Adipocyte (in vitro differentiated cells): ENCODE measurements around the gene SH3RF3.

Source experiments
- DNase-seq: peaks from one replicate; pipeline ENCODE4 v3.0.0-alpha.2; 2015; ENCODE audit warnings: low read depth
- H3K27me3 ChIP-seq: replicated peaks from 2 replicates; pipeline ENCODE4 v1.7.0; 2013; ENCODE audit warnings: mild to moderate bottlenecking, low read length, moderate library complexity; ENCODE audit not compliant: control insufficient read depth, insufficient read depth
- H3K36me3 ChIP-seq: 2 replicates; pipeline ENCODE4 v1.7.0; 2013; ENCODE audit warnings: low read length, mild to moderate bottlenecking, moderate library complexity; ENCODE audit not compliant: control insufficient read depth, insufficient read depth, severe bottlenecking
- H3K4me1 ChIP-seq: 2 replicates; pipeline ENCODE4 v1.7.0; 2013; ENCODE audit warnings: mild to moderate bottlenecking, low read length, moderate library complexity; ENCODE audit not compliant: control insufficient read depth, insufficient read depth
- H3K4me3 ChIP-seq: 2 replicates; pipeline ENCODE4 v1.7.0; 2013; ENCODE audit warnings: mild to moderate bottlenecking, low read length, moderate library complexity
- H3K9ac ChIP-seq: 2 replicates; pipeline ENCODE4 v1.7.0; 2013; ENCODE audit warnings: mild to moderate bottlenecking, low read length, moderate library complexity
- H3K9me3 ChIP-seq: 2 replicates; pipeline ENCODE4 v1.7.0; 2013; ENCODE audit warnings: mild to moderate bottlenecking, low read length, moderate library complexity; ENCODE audit not compliant: control insufficient read depth

The SH3RF3 gene

DNA sequence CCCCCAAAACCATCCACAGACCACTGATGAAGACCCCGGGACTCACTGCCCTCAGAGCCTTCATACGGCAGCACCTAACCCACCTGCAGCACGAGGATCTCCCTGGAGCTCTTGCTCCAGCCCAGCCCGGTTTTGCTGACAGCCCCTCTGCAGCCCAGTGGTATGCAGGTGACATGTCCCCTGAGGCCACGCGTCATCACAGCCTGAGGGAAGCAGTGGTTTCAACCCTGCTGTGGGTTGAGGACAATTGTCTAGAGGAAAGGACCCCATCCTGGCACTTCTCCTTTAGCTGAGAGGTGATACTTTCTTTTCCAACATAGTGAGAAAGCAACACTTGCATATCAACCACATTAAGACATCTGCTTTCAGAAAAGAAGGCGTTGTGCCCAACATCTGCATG is 350.8 kb downstream of the SH3RF3 start:
- H3K4me1 ChIP-seq = peaks cover 19% of the 10 kb centered on the region
- no peak for DNase-seq
- no peak overlapping the region for H3K9ac ChIP-seq
- no peak overlapping the region for H3K4me3 ChIP-seq
- no peaks in the 10 kb centered on the region for H3K9me3 ChIP-seq
- no peaks in the 10 kb centered on the region for H3K27me3 ChIP-seq
- peaks cover 6% of the 10 kb centered on the region for H3K36me3 ChIP-seq

DNA sequence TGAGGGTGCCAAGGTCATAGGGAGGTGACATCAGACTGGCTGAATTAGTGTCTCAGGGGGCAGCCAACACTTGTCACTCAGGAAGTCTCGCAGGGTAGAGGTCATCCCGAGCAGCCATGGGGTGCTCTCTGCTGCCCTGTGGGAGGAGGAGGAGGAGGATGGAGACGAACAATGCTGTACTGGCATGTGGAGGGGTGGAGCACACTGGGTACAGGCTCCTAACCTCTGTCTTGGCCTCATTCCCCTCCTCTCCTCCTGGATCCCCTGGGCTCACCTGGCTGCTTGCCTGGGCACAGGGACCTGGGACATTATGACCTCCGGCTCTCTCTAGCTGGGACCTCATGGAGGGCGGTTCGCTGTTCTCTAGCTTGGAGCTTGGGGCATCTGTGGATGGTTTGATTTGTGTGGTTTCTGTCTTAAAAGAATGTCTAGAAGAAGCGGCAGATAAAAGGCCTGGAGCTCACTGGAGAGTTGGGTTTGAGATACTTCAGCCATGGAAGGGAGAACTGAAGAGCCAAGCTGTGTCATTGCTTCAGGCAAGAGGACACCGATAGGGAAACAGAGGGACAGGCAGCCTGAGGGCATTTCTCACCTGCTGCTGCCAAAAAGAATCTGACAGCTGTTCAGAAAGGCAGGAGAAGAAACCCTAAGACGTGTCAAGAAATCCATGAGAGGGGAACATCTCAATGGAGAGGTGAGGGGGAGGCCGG is 351.6 kb downstream of the SH3RF3 start:
- no peaks in the 10 kb centered on the region for H3K27me3 ChIP-seq
- peaks cover 6% of the 10 kb centered on the region for H3K36me3 ChIP-seq
- no peak overlapping the region for H3K4me3 ChIP-seq
- H3K9ac ChIP-seq = no peak overlapping the region
- DNase-seq = no peak
- no peaks in the 10 kb centered on the region for H3K9me3 ChIP-seq
- peaks cover 14% of the 10 kb centered on the region for H3K4me1 ChIP-seq

- no peak for DNase-seq
- Histone ChIP-seq H3K4me1 (peaks cover 9% of the 10 kb centered on the region), H3K27me3 (no peaks in the 10 kb centered on the region), H3K4me3 (no peak overlapping the region), H3K36me3 (peaks cover 6% of the 10 kb centered on the region), H3K9me3 (no peaks in the 10 kb centered on the region), H3K9ac (no peak overlapping the region)
Measured at GRCh38 chr2:109481196-109481555, 352.2 kb downstream of the SH3RF3 start.

DNA sequence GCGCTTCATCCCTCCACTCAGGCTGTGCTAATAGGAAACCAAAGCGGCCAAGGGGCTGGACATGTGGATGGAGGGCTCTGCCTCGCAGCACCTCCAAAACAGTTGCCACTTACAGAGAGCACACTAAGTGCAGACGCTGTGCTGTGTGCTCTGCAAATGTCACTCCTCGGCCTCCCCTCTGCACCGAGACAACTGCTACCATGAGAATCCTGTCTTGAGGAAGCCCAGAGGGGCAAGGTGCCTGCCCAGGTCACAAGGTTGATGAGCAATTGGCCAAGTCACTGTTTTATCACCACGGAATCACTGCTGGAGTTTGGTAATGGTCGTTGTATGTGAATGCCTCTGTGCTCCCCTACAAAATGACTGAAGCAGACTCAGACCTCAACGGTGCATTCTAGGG is 352.6 kb downstream of the SH3RF3 start:
- Histone ChIP-seq H3K27me3 (no peaks in the 10 kb centered on the region), H3K9ac (no peak overlapping the region), H3K4me3 (no peak overlapping the region), H3K9me3 (no peaks in the 10 kb centered on the region), H3K36me3 (peaks cover 6% of the 10 kb centered on the region), H3K4me1 (peaks cover 6% of the 10 kb centered on the region)
- no peak for DNase-seq

- H3K4me3 ChIP-seq = no peak overlapping the region
- H3K9me3 ChIP-seq = no peaks in the 10 kb centered on the region
- H3K9ac ChIP-seq = no peak overlapping the region
- H3K4me1 ChIP-seq = peaks cover 6% of the 10 kb centered on the region
- H3K27me3 ChIP-seq = no peaks in the 10 kb centered on the region
- H3K36me3 ChIP-seq = peaks cover 6% of the 10 kb centered on the region
- no peak for DNase-seq
Measured at GRCh38 chr2:109482361-109482861, 353.4 kb downstream of the SH3RF3 start.

- H3K4me3 ChIP-seq = no peak overlapping the region
- peaks cover 6% of the 10 kb centered on the region for H3K4me1 ChIP-seq
- H3K27me3 ChIP-seq = no peaks in the 10 kb centered on the region
- no peak overlapping the region for H3K9ac ChIP-seq
- H3K9me3 ChIP-seq = no peaks in the 10 kb centered on the region
- no peaks in the 10 kb centered on the region for H3K36me3 ChIP-seq
- peak; percentile 72 for DNase-seq
Measured at GRCh38 chr2:109486711-109487535, 357.9 kb downstream of the SH3RF3 start.

DNA sequence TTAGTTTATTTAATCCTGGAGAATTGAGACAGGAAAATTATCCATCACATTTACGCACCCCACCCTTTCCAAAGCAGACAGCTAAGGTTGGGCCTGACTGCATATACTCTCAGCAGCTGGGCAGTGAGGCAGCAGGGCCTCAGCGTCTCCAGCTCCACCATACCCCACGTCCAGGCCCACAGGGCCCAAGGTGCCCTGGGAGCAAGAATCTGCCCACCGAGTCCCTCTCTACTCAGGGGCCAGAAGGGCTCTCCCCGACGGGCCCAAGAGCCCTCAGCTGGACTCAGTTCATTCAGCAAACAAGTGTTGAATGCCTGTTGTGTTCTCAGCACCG is 358.5 kb downstream of the SH3RF3 start:
- Histone ChIP-seq H3K9me3 (no peaks in the 10 kb centered on the region), H3K9ac (no peak overlapping the region), H3K4me3 (no peak overlapping the region), H3K27me3 (no peaks in the 10 kb centered on the region), H3K36me3 (no peaks in the 10 kb centered on the region), H3K4me1 (peaks cover 6% of the 10 kb centered on the region)
- DNase-seq = no peak

- H3K4me3 ChIP-seq = no peak overlapping the region
- H3K9ac ChIP-seq = no peak overlapping the region
- no peak for DNase-seq
- H3K36me3 ChIP-seq = no peaks in the 10 kb centered on the region
- H3K9me3 ChIP-seq = no peaks in the 10 kb centered on the region
- H3K4me1 ChIP-seq = peaks cover 4% of the 10 kb centered on the region
- H3K27me3 ChIP-seq = no peaks in the 10 kb centered on the region
Measured at GRCh38 chr2:109487871-109488655, 359.1 kb downstream of the SH3RF3 start.

DNA sequence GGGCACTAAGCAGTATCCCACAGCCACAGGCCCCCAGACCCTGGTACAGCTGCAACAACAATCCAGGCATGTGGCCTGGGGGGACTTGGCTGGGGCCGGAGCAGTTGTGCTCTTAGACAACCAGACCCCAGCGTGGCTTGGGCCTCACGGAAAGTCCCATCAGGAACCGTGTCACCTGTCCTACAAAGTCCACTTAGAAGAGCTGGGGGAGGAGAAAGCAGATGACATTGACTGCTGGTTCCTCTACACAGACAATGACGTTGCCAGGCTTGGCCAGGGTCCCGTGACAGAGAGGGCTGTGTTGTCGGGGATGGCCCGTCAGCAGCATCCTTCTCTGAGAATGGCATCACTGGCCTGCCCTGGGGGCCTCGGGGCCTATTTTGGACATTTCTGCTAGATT is 360.3 kb downstream of the SH3RF3 start:
- no peaks in the 10 kb centered on the region for H3K9me3 ChIP-seq
- no peak for DNase-seq
- H3K27me3 ChIP-seq = no peaks in the 10 kb centered on the region
- H3K9ac ChIP-seq = no peak overlapping the region
- no peaks in the 10 kb centered on the region for H3K4me1 ChIP-seq
- peaks cover 7% of the 10 kb centered on the region for H3K36me3 ChIP-seq
- H3K4me3 ChIP-seq = no peak overlapping the region

DNA sequence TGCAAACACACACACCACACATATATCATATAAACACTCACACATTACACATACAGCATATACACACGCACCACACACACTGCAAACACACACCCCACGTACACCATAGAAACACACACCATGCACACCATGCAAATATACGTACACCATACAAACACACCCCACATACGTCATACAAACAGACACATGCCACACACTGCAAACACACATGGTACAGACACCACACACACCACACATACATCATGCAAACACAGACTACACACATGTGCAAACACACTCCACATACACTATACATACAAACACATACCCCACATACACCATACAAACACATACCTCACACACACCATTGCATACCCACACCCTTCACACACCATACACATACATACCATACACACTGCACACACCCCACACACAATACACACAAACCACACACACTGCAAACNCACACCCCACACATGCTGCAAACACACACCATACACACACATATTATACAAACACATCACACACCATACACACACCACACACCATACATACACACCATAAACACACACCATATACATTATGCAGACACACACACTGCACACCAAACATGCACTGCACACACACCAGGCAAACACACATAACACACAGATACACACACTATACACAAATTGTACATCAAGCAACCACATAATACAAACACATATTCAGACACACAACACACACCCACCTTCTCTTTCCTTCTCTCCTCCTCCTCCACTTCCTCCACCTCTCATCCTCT is 364.4 kb downstream of the SH3RF3 start:
- Histone ChIP-seq H3K9ac (no peak overlapping the region), H3K9me3 (no peaks in the 10 kb centered on the region), H3K36me3 (peaks cover 7% of the 10 kb centered on the region), H3K4me1 (no peaks in the 10 kb centered on the region), H3K27me3 (no peaks in the 10 kb centered on the region), H3K4me3 (no peak overlapping the region)
- no peak for DNase-seq
